ENCODE measurements around the gene NDUFA11.

NDUFA11 gene

DNA sequence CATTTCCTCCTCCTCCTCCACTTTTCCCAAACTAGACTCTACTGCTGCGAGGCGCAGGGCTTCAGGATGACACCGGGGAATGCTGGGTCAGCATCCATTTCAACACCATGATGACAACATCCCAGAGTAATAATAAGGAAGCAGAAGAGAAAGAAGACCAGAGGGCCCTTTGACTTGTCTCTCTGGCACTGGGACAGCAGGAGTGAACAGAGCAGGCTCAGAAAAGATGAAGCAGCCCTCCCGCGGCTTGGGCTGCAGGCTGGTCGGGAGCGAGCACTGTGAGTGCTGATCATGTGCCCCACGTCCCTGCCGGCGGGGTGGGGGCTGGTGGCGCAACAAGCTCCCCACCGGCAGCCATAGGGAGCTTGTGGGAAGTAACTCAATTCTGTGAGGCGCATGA, 43.8 kb upstream of the NDUFA11 start:
- no peak overlapping the region for H2AFZ ChIP-seq (ENCODE audit: low read length)
- no peak overlapping the region for H2BK15ac ChIP-seq (ENCODE audit: low read length)
- H3K4me3 ChIP-seq (ENCODE audit: low read length in 2 of 2): no peak overlapping the region
- H3K23ac ChIP-seq (ENCODE audit: low read depth, low read length, poor library complexity): no peak overlapping the region
- H3K14ac ChIP-seq (ENCODE audit: low read length): no peak overlapping the region
- H3K79me1 ChIP-seq (ENCODE audit: low read depth, low read length): peaks cover 23% of the 10 kb centered on the region
- H4K8ac ChIP-seq (ENCODE audit: low read depth, low read length): no peak overlapping the region
- no peak overlapping the region for H3K18ac ChIP-seq (ENCODE audit: low read length)
- H2BK120ac ChIP-seq (ENCODE audit: low read depth, low read length): no peak overlapping the region
- no peak overlapping the region for H3K27ac ChIP-seq (replicated peaks; ENCODE audit: low read length)
- H3K4me2 ChIP-seq (ENCODE audit: insufficient read depth, low read length, poor library complexity, severe bottlenecking): no peak overlapping the region
- no peak overlapping the region for H2BK12ac ChIP-seq (ENCODE audit: low read length)
- H3K36me3 ChIP-seq (replicated peaks in 1 of 2; ENCODE audit: control insufficient read depth in 2 of 2, insufficient read depth in 2 of 2, low read length in 2 of 2): peaks cover 0 to 58% of the 10 kb centered on the region in 2 donors
- no peak overlapping the region for H4K91ac ChIP-seq (ENCODE audit: low read depth, low read length, poor library complexity)
- no peak overlapping the region for H2BK5ac ChIP-seq (ENCODE audit: low read length)
- no peaks in the 10 kb centered on the region for H3K9me3 ChIP-seq (replicated peaks in 1 of 2; ENCODE audit: control insufficient read depth in 2 of 2, insufficient read depth in 1 of 2, low read depth in 1 of 2, low read length in 2 of 2)
- peaks cover 24 to 27% of the 10 kb centered on the region in 2 donors for H3K4me1 ChIP-seq (ENCODE audit: control insufficient read depth in 2 of 2, insufficient read depth in 1 of 2, low read depth in 1 of 2, low read length in 2 of 2)
- H3K27me3 ChIP-seq (ENCODE audit: control insufficient read depth in 3 of 3, insufficient read depth in 3 of 3, low read depth in 1 of 3, low read length in 3 of 3): no peaks in the 10 kb centered on the region
- no peak overlapping the region for H2AK5ac ChIP-seq (ENCODE audit: low read depth, low read length)
- no CpG with 5 or more reads among the region's 13 CpGs for WGBS, 2 donors (ENCODE audit: extremely low coverage in 2 of 2, insufficient read length in 2 of 2, insufficient replicate concordance in 1 of 2)
- no peak overlapping the region for H3K4ac ChIP-seq (ENCODE audit: low read length)
- DNase-seq (ENCODE audit: low spot score): no peak
- no peak overlapping the region for H3K9ac ChIP-seq (ENCODE audit: low read depth, low read length, poor library complexity)

DNA sequence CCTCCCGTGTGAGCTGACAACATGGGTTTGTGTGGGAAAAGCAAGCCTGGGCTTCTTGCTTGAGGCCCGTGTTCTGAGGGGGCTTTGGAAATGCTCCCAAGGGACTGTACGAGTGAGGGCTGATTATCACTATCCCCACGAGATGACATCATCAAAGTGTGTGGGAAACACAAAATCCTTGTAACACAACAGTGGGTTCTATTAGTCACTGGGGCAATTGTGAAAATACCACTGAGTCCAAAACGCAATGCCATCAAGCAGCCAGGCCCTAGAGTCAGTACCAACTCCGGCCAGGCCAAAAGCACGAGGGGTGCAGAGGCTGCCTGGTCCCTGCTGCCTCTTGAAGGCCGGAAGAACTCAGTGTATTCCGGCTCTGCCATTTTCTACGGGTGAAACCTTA, 40.0 kb upstream of the NDUFA11 start:
- H3K4me2 ChIP-seq (ENCODE audit: insufficient read depth, low read length, poor library complexity, severe bottlenecking): no peak overlapping the region
- no peaks in the 10 kb centered on the region for H3K27me3 ChIP-seq (ENCODE audit: control insufficient read depth in 3 of 3, insufficient read depth in 3 of 3, low read depth in 1 of 3, low read length in 3 of 3)
- H3K9me3 ChIP-seq (replicated peaks in 1 of 2; ENCODE audit: control insufficient read depth in 2 of 2, insufficient read depth in 1 of 2, low read depth in 1 of 2, low read length in 2 of 2): no peaks in the 10 kb centered on the region
- no peak overlapping the region for H3K14ac ChIP-seq (ENCODE audit: low read length)
- no peak overlapping the region for H2BK5ac ChIP-seq (ENCODE audit: low read length)
- no peak overlapping the region for H3K4ac ChIP-seq (ENCODE audit: low read length)
- H2BK12ac ChIP-seq (ENCODE audit: low read length): no peak overlapping the region
- H3K23ac ChIP-seq (ENCODE audit: low read depth, low read length, poor library complexity): peak overlapping the region; percentile 20
- H3K36me3 ChIP-seq (replicated peaks in 1 of 2; ENCODE audit: control insufficient read depth in 2 of 2, insufficient read depth in 2 of 2, low read length in 2 of 2): peaks cover 11 to 73% of the 10 kb centered on the region in 2 donors
- H3K9ac ChIP-seq (ENCODE audit: low read depth, low read length, poor library complexity): peak overlapping the region; percentile 26
- no peak overlapping the region for H3K18ac ChIP-seq (ENCODE audit: low read length)
- H2BK120ac ChIP-seq (ENCODE audit: low read depth, low read length): peak overlapping the region; percentile 12
- no peak for DNase-seq (ENCODE audit: low spot score)
- H3K79me1 ChIP-seq (ENCODE audit: low read depth, low read length): peaks cover 23% of the 10 kb centered on the region
- H2AK5ac ChIP-seq (ENCODE audit: low read depth, low read length): no peak overlapping the region
- H3K27ac ChIP-seq (replicated peaks; ENCODE audit: low read length): no peak overlapping the region
- no peak overlapping the region for H2AFZ ChIP-seq (ENCODE audit: low read length)
- H3K4me1 ChIP-seq (ENCODE audit: control insufficient read depth in 2 of 2, insufficient read depth in 1 of 2, low read depth in 1 of 2, low read length in 2 of 2): peaks cover 6 to 14% of the 10 kb centered on the region in 2 donors
- no peak overlapping the region for H3K4me3 ChIP-seq (ENCODE audit: low read length in 2 of 2)
- no CpG with 5 or more reads among the region's 10 CpGs for WGBS, 2 donors (ENCODE audit: extremely low coverage in 2 of 2, insufficient read length in 2 of 2, insufficient replicate concordance in 1 of 2)
- no peak overlapping the region for H2BK15ac ChIP-seq (ENCODE audit: low read length)
- H4K91ac ChIP-seq (ENCODE audit: low read depth, low read length, poor library complexity): no peak overlapping the region
- no peak overlapping the region for H4K8ac ChIP-seq (ENCODE audit: low read depth, low read length)

DNA sequence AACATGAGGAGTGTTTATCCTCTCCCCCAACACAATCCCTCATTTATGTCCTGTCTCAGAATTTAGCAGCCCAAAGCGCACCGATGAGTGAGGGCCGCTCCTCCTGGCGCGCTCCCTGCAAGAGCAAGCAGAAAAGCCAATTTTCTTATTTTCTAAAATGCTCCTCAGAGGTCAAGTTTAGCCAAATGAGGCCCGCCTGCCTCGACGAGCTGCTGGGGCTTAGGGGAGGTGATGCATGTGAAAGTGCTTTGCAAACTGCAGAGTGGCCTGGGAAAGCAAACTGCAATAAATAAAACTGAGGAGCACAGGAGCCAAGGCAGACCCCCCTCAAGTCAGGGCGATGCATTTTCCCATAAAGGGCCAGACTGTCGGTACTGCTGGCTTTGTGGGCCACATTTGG, 39.5 kb upstream of the NDUFA11 start:
- no CpG with 5 or more reads among the region's 10 CpGs for WGBS, 2 donors (ENCODE audit: extremely low coverage in 2 of 2, insufficient read length in 2 of 2, insufficient replicate concordance in 1 of 2)
- Histone ChIP-seq H2AK5ac (ENCODE audit: low read depth, low read length) (no peak overlapping the region), H3K27me3 (ENCODE audit: control insufficient read depth in 3 of 3, insufficient read depth in 3 of 3, low read depth in 1 of 3, low read length in 3 of 3) (no peaks in the 10 kb centered on the region), H2BK5ac (ENCODE audit: low read length) (no peak overlapping the region), H3K4me3 (ENCODE audit: low read length in 2 of 2) (no peak overlapping the region), H2BK15ac (ENCODE audit: low read length) (no peak overlapping the region), H3K18ac (ENCODE audit: low read length) (no peak overlapping the region), H4K91ac (ENCODE audit: low read depth, low read length, poor library complexity) (no peak overlapping the region), H3K9ac (ENCODE audit: low read depth, low read length, poor library complexity) (no peak overlapping the region), H3K79me1 (ENCODE audit: low read depth, low read length) (peaks cover 23% of the 10 kb centered on the region), H3K23ac (ENCODE audit: low read depth, low read length, poor library complexity) (no peak overlapping the region), H3K14ac (ENCODE audit: low read length) (no peak overlapping the region), H3K27ac (replicated peaks; ENCODE audit: low read length) (no peak overlapping the region), H3K36me3 (replicated peaks in 1 of 2; ENCODE audit: control insufficient read depth in 2 of 2, insufficient read depth in 2 of 2, low read length in 2 of 2) (peaks cover 11 to 75% of the 10 kb centered on the region in 2 donors), H3K4me1 (ENCODE audit: control insufficient read depth in 2 of 2, insufficient read depth in 1 of 2, low read depth in 1 of 2, low read length in 2 of 2) (peaks cover 6 to 14% of the 10 kb centered on the region in 2 donors), H3K4ac (ENCODE audit: low read length) (no peak overlapping the region), H3K9me3 (replicated peaks in 1 of 2; ENCODE audit: control insufficient read depth in 2 of 2, insufficient read depth in 1 of 2, low read depth in 1 of 2, low read length in 2 of 2) (no peaks in the 10 kb centered on the region), H3K4me2 (ENCODE audit: insufficient read depth, low read length, poor library complexity, severe bottlenecking) (no peak overlapping the region), H2BK12ac (ENCODE audit: low read length) (no peak overlapping the region), H2AFZ (ENCODE audit: low read length) (no peak overlapping the region), H4K8ac (ENCODE audit: low read depth, low read length) (no peak overlapping the region), H2BK120ac (ENCODE audit: low read depth, low read length) (no peak overlapping the region)
- DNase-seq (ENCODE audit: low spot score): no peak

DNA sequence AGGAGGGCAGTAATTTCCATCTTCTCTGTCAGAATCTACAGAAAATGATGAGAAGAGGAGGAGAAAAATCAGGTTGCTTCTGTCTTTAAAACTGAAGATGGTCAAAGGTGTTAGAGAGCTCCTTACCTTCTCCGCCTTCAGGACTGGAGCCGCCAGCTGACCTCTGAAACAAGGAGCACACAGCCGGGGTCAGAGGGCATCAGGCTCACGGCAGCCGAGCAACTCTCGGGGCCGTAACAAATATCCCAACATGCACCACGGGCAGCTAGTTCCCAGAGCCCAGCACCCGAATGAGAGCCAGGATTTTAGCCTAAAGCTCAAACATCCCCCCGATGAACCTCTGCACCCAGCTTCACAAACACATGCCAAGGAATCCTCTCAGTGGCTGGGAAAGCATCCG, 38.1 kb upstream of the NDUFA11 start:
- WGBS, 2 donors (ENCODE audit: extremely low coverage in 2 of 2, insufficient read length in 2 of 2, insufficient replicate concordance in 1 of 2): no CpG with 5 or more reads among the region's 11 CpGs
- H3K4ac ChIP-seq (ENCODE audit: low read length): no peak overlapping the region
- no peak overlapping the region for H3K14ac ChIP-seq (ENCODE audit: low read length)
- no peak overlapping the region for H3K23ac ChIP-seq (ENCODE audit: low read depth, low read length, poor library complexity)
- no peaks in the 10 kb centered on the region for H3K27me3 ChIP-seq (ENCODE audit: control insufficient read depth in 3 of 3, insufficient read depth in 3 of 3, low read depth in 1 of 3, low read length in 3 of 3)
- H3K4me2 ChIP-seq (ENCODE audit: insufficient read depth, low read length, poor library complexity, severe bottlenecking): no peak overlapping the region
- H2AK5ac ChIP-seq (ENCODE audit: low read depth, low read length): no peak overlapping the region
- no peak overlapping the region for H2BK120ac ChIP-seq (ENCODE audit: low read depth, low read length)
- no peak overlapping the region for H3K9ac ChIP-seq (ENCODE audit: low read depth, low read length, poor library complexity)
- no peak overlapping the region for H2AFZ ChIP-seq (ENCODE audit: low read length)
- no peak overlapping the region for H3K4me3 ChIP-seq (ENCODE audit: low read length in 2 of 2)
- H3K9me3 ChIP-seq (replicated peaks in 1 of 2; ENCODE audit: control insufficient read depth in 2 of 2, insufficient read depth in 1 of 2, low read depth in 1 of 2, low read length in 2 of 2): no peaks in the 10 kb centered on the region
- H3K4me1 ChIP-seq (ENCODE audit: control insufficient read depth in 2 of 2, insufficient read depth in 1 of 2, low read depth in 1 of 2, low read length in 2 of 2): peaks cover 4 to 9% of the 10 kb centered on the region in 2 donors
- peak overlapping the region; percentile 45 for H3K27ac ChIP-seq (replicated peaks; ENCODE audit: low read length)
- no peak overlapping the region for H2BK15ac ChIP-seq (ENCODE audit: low read length)
- H2BK5ac ChIP-seq (ENCODE audit: low read length): no peak overlapping the region
- no peak for DNase-seq (ENCODE audit: low spot score)
- H2BK12ac ChIP-seq (ENCODE audit: low read length): no peak overlapping the region
- no peak overlapping the region for H3K18ac ChIP-seq (ENCODE audit: low read length)
- peaks cover 15 to 82% of the 10 kb centered on the region in 2 donors for H3K36me3 ChIP-seq (replicated peaks in 1 of 2; ENCODE audit: control insufficient read depth in 2 of 2, insufficient read depth in 2 of 2, low read length in 2 of 2)
- no peak overlapping the region for H4K8ac ChIP-seq (ENCODE audit: low read depth, low read length)
- no peak overlapping the region for H4K91ac ChIP-seq (ENCODE audit: low read depth, low read length, poor library complexity)
- H3K79me1 ChIP-seq (ENCODE audit: low read depth, low read length): peaks cover 19% of the 10 kb centered on the region
